Activated CD8-positive, alpha-beta memory T cell treated with anti-CD3 and anti-CD28 coated beads, Interleukin-2, amount 10 ng/mL, durations not matched to agents 7 days and 5 days (primary cell): ENCODE measurements around the gene CXCL17. TPM values are rescaled to one million over a fixed set of nuclear protein-coding genes. Genes with fewer than 3 reads are reported as not detected.
"Not testable (repeated sequence)": the region's sequence is repeated elsewhere in the genome, so short reads cannot be mapped to it uniquely, and the experiment has no call there.

Experiments
- ATAC-seq: fragments of 150-1000 bp; cut with Tn5 transposase; one replicate; pipeline ENCODE4 v1.10.0; 2021; ENCODE audit warnings: moderate library complexity
- CTCF ChIA-PET: fragments of 350-600 bp; sonication (Branson Sonifier 250); formaldehyde crosslinking; loops from one replicate; lab custom pipeline; 2021; ENCODE audit warnings: antibody characterized with exemption; lab: Charles Lee
- DNase-seq: peaks from one replicate; pipeline ENCODE4 v3.0.0-alpha.2; 2020
- H3K27ac Mint-ChIP-seq: one replicate; pipeline ENCODE4 v1.8.0; 2021; ENCODE audit warnings: mild to moderate bottlenecking, mixed read lengths
- H3K27me3 Mint-ChIP-seq: one replicate; pipeline ENCODE4 v1.8.0; 2021; ENCODE audit warnings: mixed read lengths
- H3K36me3 Mint-ChIP-seq: one replicate; pipeline ENCODE4 v1.8.0; 2021; ENCODE audit warnings: mild to moderate bottlenecking, mixed read lengths
- H3K4me1 Mint-ChIP-seq: one replicate; pipeline ENCODE4 v1.8.0; 2021; ENCODE audit warnings: mixed read lengths
- H3K4me3 Mint-ChIP-seq: one replicate; pipeline ENCODE4 v1.8.0; 2021; ENCODE audit warnings: mild to moderate bottlenecking, moderate library complexity, mixed read lengths
- H3K9me3 Mint-ChIP-seq: one replicate; pipeline ENCODE4 v1.8.0; 2022; ENCODE audit warnings: low read depth, mixed read lengths
- total RNA-seq, 2 experiments: library from RNA; stranded (reverse); gene quantifications; one replicate each; pipeline ENCODE4 v1.2.3, GENCODE V29; 2021

Gene CXCL17
- total RNA-seq, 2 experiments from 2014 or later: not detected

DNA sequence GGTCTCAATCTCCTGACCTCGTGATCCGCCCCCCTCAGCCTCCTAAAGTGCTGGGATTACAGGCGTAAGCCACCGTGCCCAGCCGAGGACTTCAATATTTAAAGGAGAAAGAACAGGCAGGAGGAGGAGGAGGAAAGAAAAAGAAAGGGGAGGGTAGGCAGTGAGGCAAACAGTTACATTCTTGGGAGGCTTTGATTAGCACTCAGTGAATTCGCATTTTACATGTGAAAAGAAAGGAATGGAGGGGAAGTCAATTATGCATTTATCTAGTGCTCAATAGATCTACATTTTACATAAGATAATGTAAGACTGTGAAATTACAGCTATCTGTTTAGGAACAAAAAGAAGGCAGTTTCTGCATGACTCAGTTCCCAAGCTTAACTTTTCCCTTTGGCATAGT is 30.9 kb upstream of the CXCL17 start:
- DNase-seq: no peak
- no peak for ATAC-seq
- Mint-ChIP-seq H3K36me3 (no peaks in the 10 kb centered on the region), H3K4me3 (no peak overlapping the region), H3K9me3 (no peaks in the 10 kb centered on the region), H3K27ac (no peak overlapping the region), H3K27me3 (peaks cover 10% of the 10 kb centered on the region), H3K4me1 (peaks cover 19% of the 10 kb centered on the region)
- CTCF ChIA-PET: interaction anchor here (0.6 to 3.1 kb wide), 6 partner anchors 10 to 156 kb away, joined by 3 to 9 read pairs (median 4); partner anchors contain the start of gene CEACAM1

DNA sequence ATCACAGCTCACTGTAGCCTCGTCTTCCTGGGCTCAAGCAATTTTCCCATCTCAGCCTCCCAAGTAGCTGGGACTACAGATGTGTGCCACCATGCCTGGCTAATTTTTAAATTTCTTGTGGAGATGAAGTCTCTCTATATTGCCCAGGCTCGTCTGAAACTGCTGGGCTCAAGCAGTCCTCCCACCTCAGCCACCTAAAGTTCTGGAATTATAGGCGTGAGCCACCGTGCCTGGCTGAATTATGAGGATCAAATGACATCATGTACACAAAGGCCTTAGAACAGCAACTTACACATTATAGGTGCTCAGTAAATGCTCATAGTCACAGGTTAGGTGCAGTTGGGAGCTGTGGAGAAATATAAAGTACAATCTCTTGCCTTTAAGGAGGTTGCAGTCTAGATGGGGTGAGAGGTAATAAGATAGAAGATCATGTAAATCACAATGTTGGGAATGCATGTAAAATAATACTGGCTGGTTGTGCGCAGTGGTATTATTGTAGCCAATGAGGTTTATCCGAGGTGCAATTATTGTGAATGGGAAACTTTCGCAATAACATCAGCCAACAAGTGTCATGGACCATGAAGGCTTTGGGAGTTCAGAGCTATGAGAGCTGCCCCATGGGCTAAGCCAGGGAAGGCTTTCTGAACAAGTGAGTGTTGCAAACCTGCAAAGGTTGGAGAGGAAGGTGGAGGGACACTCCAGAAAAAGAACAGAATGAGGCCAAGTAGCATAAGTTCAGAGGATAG is 29.8 kb upstream of the CXCL17 start:
- H3K27me3 Mint-ChIP-seq: peaks cover 10% of the 10 kb centered on the region
- DNase-seq: no peak
- CTCF ChIA-PET: interaction anchor here (0.8 to 4.7 kb wide), 6 partner anchors 11 to 57 kb away, joined by 3 to 26 read pairs (median 4); partner anchors contain the start of gene CEACAM1
- H3K27ac Mint-ChIP-seq: no peak overlapping the region
- no peak overlapping the region for H3K4me3 Mint-ChIP-seq
- H3K36me3 Mint-ChIP-seq: no peaks in the 10 kb centered on the region
- no peak for ATAC-seq
- no peaks in the 10 kb centered on the region for H3K9me3 Mint-ChIP-seq
- peaks cover 23% of the 10 kb centered on the region for H3K4me1 Mint-ChIP-seq

DNA sequence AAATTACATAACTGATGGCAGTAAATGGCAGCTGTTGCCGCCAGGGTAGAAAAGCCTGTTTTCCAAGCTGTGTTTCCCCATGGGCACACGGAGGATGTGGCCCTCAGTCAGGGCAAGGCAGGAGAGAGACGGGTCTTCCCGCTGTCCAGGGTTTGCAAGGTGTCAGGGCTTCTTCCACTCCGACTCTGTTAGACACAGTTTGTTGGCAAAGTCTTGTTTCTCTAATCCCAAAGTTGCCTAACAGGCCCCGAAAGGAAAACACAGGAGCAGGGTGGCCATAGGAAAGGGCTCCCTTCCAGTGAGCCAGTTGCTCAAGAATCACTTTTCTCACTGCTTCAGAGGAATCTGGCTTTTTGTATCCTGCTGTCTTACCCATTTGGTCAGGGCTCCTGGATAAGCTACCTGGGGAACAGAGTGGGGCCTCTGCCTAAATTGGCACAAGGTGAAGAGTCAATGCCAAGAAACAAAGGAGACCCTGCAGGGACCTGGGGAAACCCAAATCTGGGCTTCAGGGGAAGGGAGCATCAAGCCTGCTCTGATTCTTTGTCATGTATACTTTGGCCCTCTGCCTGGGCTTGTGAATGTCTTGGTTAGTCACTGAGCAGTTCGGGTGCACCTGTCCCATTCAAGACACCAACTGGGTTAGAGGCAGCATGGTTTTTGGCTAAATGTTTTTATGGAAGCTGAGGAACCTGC is 29.0 kb upstream of the CXCL17 start:
- no peaks in the 10 kb centered on the region for H3K9me3 Mint-ChIP-seq
- H3K27me3 Mint-ChIP-seq: peaks cover 10% of the 10 kb centered on the region
- no peak overlapping the region for H3K4me3 Mint-ChIP-seq
- H3K36me3 Mint-ChIP-seq: no peaks in the 10 kb centered on the region
- H3K27ac Mint-ChIP-seq: no peak overlapping the region
- CTCF ChIA-PET: interaction anchor here (0.9 to 4.7 kb wide), 8 partner anchors 13 to 58 kb away, joined by 3 to 26 read pairs (median 4); partner anchors contain the start of gene CEACAM1
- DNase-seq (no peak), ATAC-seq (no peak)
- H3K4me1 Mint-ChIP-seq: peaks cover 32% of the 10 kb centered on the region

DNA sequence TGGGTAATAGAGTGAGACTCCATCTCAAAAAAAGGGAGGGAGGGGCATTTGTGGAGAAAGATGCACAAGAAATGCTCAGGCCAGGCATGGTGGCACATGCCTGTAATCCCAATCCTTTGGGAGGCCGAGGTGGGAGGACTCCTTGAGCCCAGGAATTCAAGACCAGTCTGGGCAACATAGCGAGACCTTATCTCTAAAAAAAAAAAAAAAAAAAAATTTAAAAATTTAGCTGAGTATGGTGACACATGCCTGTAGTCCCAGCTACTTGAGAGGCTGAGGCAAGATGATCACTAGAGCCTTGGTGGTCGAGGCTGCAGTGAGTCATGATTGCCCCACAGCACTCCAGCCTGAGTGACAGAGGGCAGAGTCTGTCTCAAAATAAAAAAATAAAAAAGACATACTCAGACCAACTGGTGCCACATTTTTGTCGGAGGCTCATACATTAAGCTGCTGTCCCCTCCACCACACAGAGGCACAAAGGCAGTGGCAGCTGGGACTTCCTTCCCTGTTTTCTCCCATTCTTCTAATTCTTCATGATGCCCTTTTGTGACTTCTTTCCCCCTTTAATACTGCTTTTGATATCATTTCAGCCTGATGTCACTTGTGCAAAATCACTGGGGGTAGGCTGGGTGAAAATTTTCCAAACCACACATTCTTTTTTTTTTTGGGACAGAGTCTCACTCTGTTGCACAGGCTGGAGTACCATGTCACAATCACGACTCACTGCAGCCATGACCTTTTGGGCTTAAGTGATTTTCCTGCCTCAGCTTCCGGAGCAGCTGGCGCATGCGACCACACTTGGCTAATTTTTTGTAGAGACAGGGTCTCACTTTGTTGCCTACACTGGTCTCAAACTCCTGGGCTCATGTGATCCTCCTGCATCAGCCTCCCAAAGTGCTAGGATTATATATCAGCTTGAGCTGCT is 26.8 kb upstream of the CXCL17 start:
- peaks cover 37% of the 10 kb centered on the region for H3K4me1 Mint-ChIP-seq
- H3K4me3 Mint-ChIP-seq: no peak overlapping the region
- H3K27ac Mint-ChIP-seq: peak overlapping the region; percentile 47
- DNase-seq (peak; percentile 58), ATAC-seq (peak; percentile 74)
- H3K9me3 Mint-ChIP-seq: no peaks in the 10 kb centered on the region
- H3K27me3 Mint-ChIP-seq: peaks cover 8% of the 10 kb centered on the region
- CTCF ChIA-PET: interaction anchor here (0.9 to 4.7 kb wide), 7 partner anchors 15 to 60 kb away, joined by 3 to 26 read pairs (median 5); partner anchors contain the start of gene CEACAM1
- no peaks in the 10 kb centered on the region for H3K36me3 Mint-ChIP-seq

DNA sequence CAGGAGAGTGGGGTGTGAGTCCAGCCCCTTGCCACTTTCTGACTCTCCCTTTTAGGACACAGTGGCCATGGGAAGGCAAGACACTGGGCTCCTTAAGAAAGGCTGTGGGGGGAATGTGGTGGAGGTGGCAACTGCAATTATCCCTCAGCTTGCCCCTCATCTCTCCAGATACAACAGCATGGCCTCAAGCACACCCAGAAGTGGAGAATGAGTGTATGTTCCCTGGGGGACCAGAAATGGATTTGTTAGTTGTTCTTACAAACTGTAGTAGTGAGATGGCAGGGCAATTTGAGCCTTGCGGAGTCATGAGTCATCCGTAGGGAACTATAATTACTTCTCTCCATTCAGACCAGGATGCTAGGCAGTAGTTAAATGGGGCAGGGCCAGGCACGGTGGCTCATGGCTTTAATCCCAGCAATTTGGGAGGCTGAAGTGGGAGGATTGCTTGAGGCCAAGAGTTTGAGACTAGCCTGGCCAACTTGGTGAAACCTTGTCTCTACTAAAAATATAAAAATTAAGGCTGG is 25.6 kb upstream of the CXCL17 start:
- Mint-ChIP-seq H3K9me3 (no peaks in the 10 kb centered on the region), H3K4me3 (no peak overlapping the region), H3K36me3 (no peaks in the 10 kb centered on the region), H3K27me3 (peaks cover 8% of the 10 kb centered on the region), H3K27ac (no peak overlapping the region), H3K4me1 (peaks cover 37% of the 10 kb centered on the region)
- ATAC-seq (no peak), DNase-seq (no peak)
- CTCF ChIA-PET: interaction anchor here (0.7 to 4.7 kb wide), 5 partner anchors 18 to 61 kb away, joined by 3 to 26 read pairs (median 12); partner anchors contain the start of gene CEACAM1

DNA sequence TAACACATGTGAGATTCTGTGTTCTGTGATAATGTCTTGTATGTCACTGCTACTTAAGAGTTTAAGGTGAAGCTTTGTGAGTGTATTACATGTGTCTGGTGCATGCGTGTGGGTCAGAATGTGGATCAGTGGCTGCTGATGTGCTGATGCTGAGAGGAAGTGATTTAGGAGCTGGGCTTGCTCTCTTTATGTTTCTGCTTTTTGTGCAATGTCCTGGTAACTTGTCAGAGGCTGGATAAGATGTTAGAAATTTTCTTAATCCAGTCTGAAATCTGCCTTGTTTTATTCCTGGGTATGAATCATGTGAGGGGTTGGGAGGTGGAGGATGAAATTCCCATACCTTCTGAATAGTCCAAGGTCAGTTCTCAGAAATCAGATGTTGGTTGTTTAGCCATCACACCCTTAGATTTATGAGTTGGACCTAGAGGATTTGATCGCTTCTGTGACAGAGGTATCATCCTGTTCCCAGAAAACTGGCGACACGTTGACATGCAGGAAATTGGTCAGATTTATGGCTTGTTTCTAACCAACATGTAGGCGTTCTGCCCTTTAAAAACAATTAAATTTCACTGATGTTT is 24.5 kb upstream of the CXCL17 start:
- Mint-ChIP-seq H3K27me3 (no peaks in the 10 kb centered on the region), H3K4me3 (no peak overlapping the region), H3K9me3 (no peaks in the 10 kb centered on the region), H3K27ac (peak overlapping the region; percentile 75), H3K4me1 (peaks cover 37% of the 10 kb centered on the region), H3K36me3 (no peaks in the 10 kb centered on the region)
- DNase-seq (no peak), ATAC-seq (peak; percentile 22)
- CTCF ChIA-PET: interaction anchor here (2.3 to 3.0 kb wide), 4 partner anchors 12 to 62 kb away, joined by 7 to 21 read pairs (median 16); partner anchors contain the start of gene CEACAM1

DNA sequence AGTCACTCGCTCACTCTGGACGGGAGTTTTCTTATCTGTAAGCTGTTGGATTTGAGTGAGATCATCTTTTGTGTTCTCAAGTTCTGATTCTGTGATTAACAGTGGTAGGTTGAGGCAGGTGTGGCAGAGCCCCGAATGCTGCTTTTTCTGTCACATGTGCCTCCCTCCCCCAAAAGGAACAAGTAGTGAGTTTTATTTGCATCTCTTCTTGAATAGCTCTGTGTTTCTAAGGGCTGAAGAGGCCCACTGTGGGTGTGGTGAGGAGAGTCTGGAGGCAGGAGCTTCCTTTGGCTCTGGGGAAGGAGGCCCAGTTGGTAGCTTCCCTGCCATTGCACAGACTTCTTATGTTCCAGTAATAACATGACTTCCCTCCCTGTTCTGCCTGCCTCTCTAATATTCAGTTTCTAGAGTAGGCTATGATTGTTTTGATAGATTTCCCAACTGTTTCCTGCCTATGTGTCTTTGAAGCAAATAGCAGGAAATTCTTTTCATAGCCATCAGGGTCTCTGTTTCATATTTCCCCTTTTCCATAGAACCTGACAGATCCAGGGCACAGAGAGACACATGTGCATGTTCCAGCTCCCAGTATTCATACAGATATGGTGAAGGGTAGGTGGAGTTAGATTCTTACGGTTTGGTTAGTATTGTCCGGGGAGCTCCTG is 23.9 kb upstream of the CXCL17 start:
- peak; percentile 13 for ATAC-seq
- Mint-ChIP-seq H3K27ac (peak overlapping the region; percentile 75), H3K4me3 (no peak overlapping the region)

DNA sequence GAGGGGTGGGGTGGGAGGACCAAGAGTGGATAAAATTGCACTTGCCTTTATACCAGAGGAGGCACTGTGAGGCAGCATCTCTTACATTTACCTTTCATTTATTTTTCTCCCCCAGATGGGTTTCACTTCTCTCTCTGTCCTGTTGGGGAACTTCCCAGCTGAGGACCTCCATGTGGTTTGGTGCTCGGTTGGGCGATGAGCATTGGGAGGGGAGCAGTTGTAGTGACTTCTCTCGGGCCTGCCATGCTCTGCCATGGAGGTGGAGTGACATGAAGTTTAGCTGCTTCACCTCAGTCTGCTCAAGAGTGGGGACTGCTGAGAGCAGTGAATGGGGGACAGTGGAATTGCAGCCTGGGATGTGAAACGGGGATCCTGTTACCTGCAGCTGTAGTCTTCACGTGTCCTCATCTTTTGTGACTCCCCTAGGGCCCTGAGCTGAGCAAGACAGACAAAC is 23.1 kb upstream of the CXCL17 start:
- CTCF ChIA-PET: interaction anchor here (1.3 to 3.0 kb wide), 6 partner anchors 11 to 63 kb away, joined by 4 to 21 read pairs (median 10); partner anchors contain the start of gene CEACAM1
- Mint-ChIP-seq H3K4me3 (no peak overlapping the region), H3K4me1 (peaks cover 36% of the 10 kb centered on the region), H3K9me3 (no peaks in the 10 kb centered on the region), H3K27ac (peak overlapping the region; percentile 4), H3K27me3 (no peaks in the 10 kb centered on the region), H3K36me3 (no peaks in the 10 kb centered on the region)
- no peak for DNase-seq
- ATAC-seq: no peak

More for the DNA sequence above, 23.9 kb upstream of the CXCL17 start:
- CTCF ChIA-PET: interaction anchor here (1.3 to 3.0 kb wide), 6 partner anchors 12 to 63 kb away, joined by 4 to 21 read pairs (median 10); partner anchors contain the start of gene CEACAM1
- DNase-seq: no peak
- Mint-ChIP-seq H3K27me3 (no peaks in the 10 kb centered on the region), H3K36me3 (no peaks in the 10 kb centered on the region), H3K9me3 (no peaks in the 10 kb centered on the region), H3K4me1 (peaks cover 37% of the 10 kb centered on the region)

DNA sequence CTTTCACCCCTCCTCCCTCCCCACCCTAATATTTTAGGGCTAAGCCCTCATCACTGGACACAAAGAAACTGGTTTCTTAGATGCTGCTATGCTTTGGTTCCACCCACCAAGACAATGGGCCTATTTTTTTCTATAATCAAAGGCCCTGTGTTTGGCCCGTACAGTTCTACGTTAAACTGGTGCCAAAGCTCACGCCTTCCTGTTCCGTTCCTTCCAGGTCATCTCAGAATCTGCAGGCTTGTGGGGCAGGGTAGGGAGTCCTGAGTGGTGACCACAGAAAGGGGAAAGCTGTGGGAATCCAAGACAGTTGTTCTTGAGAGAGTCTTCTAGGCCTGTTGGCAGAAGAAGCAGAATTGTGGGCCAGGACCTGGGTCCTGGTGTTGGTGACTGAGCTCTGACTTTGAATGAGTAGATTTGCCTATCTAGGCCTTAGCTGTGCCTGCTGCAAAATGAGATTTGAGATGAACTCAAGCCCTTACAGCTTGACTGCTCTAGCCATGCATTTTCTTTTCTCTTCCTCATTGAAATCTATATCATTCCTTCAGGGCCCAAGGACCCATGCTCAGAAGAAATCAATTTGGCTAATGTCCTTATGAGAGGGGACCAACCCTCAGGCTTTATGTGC is 19.1 kb upstream of the CXCL17 start:
- no peaks in the 10 kb centered on the region for H3K9me3 Mint-ChIP-seq
- H3K4me1 Mint-ChIP-seq: peaks cover 16% of the 10 kb centered on the region
- H3K4me3 Mint-ChIP-seq: no peak overlapping the region
- H3K27ac Mint-ChIP-seq: no peak overlapping the region
- ATAC-seq (no peak), DNase-seq (no peak)
- peaks cover 4% of the 10 kb centered on the region for H3K36me3 Mint-ChIP-seq
- H3K27me3 Mint-ChIP-seq: no peaks in the 10 kb centered on the region
- CTCF ChIA-PET: interaction anchor here (1.0 kb wide), 2 partner anchors 11 to 12 kb away, joined by 3 read pairs; no protein-coding TSS in a partner anchor

DNA sequence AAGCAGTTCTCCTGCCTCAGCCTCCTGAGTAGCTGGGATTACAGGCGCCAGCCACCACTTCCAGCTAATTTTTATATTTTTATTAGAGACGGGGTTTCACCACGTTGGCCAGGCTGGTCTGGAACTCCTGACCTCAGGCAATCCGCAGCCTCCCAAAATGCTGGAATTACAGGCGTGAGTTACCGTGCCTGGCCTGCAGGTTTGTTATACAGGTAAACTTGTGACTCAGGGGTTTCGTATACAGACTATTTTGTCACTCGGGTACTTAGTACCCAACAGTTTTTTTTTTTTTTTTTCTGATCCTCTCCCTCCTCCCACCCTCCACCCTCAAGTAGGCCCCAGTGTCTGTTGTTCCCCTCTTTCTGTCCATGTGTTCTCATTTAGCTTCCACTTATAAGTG is 18.5 kb upstream of the CXCL17 start:
- not testable (repeated sequence) for H3K4me3 Mint-ChIP-seq, H3K27me3 Mint-ChIP-seq, H3K27ac Mint-ChIP-seq, H3K9me3 Mint-ChIP-seq, H3K36me3 Mint-ChIP-seq, ATAC-seq, DNase-seq
- peaks cover 10% of the 10 kb centered on the region for H3K4me1 Mint-ChIP-seq
- CTCF ChIA-PET: interaction anchor here (1.0 kb wide), 1 partner anchor 11 kb away, joined by 3 read pairs; no protein-coding TSS in a partner anchor

DNA sequence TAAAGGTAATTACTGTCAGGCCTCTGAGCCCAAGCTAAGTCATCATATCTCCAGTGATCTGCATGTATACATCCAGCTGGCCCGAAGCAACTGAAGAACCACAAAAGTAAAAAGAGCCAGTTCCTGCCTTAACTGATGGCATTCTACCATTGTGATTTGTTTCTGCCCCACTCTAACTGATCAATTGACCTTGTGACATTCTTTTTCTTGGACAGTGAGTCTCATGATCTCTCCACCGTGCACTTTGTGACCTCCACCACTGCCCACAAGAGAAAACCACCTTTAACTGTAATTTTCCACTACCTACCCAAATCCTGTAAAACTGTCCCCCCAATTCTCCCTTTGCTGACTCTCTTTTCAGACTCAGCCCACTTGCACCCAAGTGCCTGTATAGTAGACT is 17.2 kb upstream of the CXCL17 start:
- Mint-ChIP-seq H3K9me3 (no peaks in the 10 kb centered on the region), H3K27ac (no peak overlapping the region), H3K36me3 (peaks cover 4% of the 10 kb centered on the region), H3K27me3 (no peaks in the 10 kb centered on the region), H3K4me3 (no peak overlapping the region), H3K4me1 (peaks cover 15% of the 10 kb centered on the region)
- DNase-seq (no peak), ATAC-seq (no peak)
- CTCF ChIA-PET: interaction anchor here (1.1 to 1.2 kb wide), 3 partner anchors 10 to 21 kb away, joined by 3 to 6 read pairs (median 5); no protein-coding TSS in a partner anchor
